HG03439 (cell line): ENCODE data around the gene TAPBPL.
"Not testable (repeated sequence)": the region's sequence is repeated elsewhere in the genome, so short reads cannot be mapped to it uniquely, and the experiment has no call there.

Experiments
- ATAC-seq: cut with Tn5 transposase; IDR thresholded peaks from one replicate; pipeline ENCODE4 v1.9.1; 2021; ENCODE audit warnings: mild to moderate bottlenecking, moderate library complexity; ENCODE audit not compliant: unreplicated experiment

Gene TAPBPL

GRCh38 chr12:6489449-6489848 is 37.6 kb downstream of the TAPBPL start:
- ATAC-seq, result no peak

GRCh38 chr12:6490673-6491072 is 38.8 kb downstream of the TAPBPL start:
- not testable (repeated sequence) for ATAC-seq

- ATAC-seq, result peak; percentile 67
Measured at GRCh38 chr12:6492838-6493496, 41.1 kb downstream of the TAPBPL start, which contains the start of gene MRPL51. TSS of gene MRPL51 (minus strand) at chr12:6493262. CDS start at chr12:6493136, 126 bp downstream.

- ATAC-seq, result peak; percentile 84
Measured at GRCh38 chr12:6493497-6494257, 41.8 kb downstream of the TAPBPL start, which contains the start of gene NCAPD2. TSS of gene NCAPD2 (plus strand) at chr12:6494102. CDS start at chr12:6495099, 997 bp downstream.

- ATAC-seq, result no peak
Measured at GRCh38 chr12:6494258-6494743, 42.5 kb downstream of the TAPBPL start.

- ATAC-seq, result no peak
Measured at GRCh38 chr12:6494968-6495367, 43.1 kb downstream of the TAPBPL start.

- ATAC-seq, result not testable (repeated sequence)
Measured at GRCh38 chr12:6497291-6497690, 45.4 kb downstream of the TAPBPL start.

GRCh38 chr12:6500466-6500865 is 48.6 kb downstream of the TAPBPL start:
- no peak for ATAC-seq

- no peak for ATAC-seq
Measured at GRCh38 chr12:6507102-6507998, 55.5 kb downstream of the TAPBPL start.

GRCh38 chr12:6508087-6508486 is 56.2 kb downstream of the TAPBPL start:
- ATAC-seq, result no peak
